ENCODE data around the gene PIP5K1B. TPM values are rescaled to one million over a fixed set of nuclear protein-coding genes. Genes with fewer than 3 reads are reported as not detected.

The PIP5K1B gene
- total RNA-seq, 1 experiment from 2014 or later: 0.20 TPM

DNA sequence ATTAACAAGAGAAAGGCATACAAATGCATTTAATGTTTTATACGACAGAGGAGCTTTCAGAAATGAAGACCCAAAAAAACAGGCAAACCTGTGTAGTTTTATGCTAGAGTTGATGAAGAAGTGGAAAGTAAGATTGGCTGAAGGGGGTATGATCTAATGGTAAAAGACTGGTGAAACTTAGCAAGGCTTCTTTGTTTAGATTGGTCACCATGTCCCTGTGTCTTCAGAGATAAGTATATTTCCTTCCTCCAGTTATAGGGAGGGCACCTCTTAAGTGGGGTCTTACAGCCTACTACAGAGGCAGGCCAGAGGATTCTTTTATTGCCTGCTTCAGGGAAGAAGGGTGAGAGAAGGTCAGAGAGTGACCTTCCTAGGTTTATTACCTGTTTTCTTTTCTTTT lies 252.4 kb downstream of the PIP5K1B start:
- no peaks in the 10 kb centered on the region for H3K9me2 ChIP-seq (ENCODE audit: insufficient read depth)
- no peaks in the 10 kb centered on the region for H3K79me2 ChIP-seq (ENCODE audit: insufficient read depth, low read length)
- H3K4me2 ChIP-seq (ENCODE audit: low read length): no peak overlapping the region
- RAD21 ChIA-PET (ENCODE audit: low non-redundant PET in 1 of 2, low total read pairs in 2 of 2, uncharacterized antibody in 2 of 2, unreplicated experiment in 2 of 2): no interaction called here
- DNase-seq (ENCODE audit: low read depth, low spot score) (no peak), ATAC-seq (no peak)
- BruUV-seq (replicated peaks): no TSS peak
- H3K36me3 ChIP-seq (ENCODE audit: control insufficient read depth in 1 of 2, insufficient read depth in 2 of 2, low read length in 2 of 2): no peaks in the 10 kb centered on the region
- H3K27me3 ChIP-seq (ENCODE audit: insufficient read depth, low read length): peaks cover 31% of the 10 kb centered on the region
- CTCF ChIA-PET: no interaction called here
- no peaks in the 10 kb centered on the region for H3K4me1 ChIP-seq (ENCODE audit: control insufficient read depth in 1 of 2, insufficient read depth in 2 of 2, low read length in 2 of 2)
- H4K20me1 ChIP-seq (ENCODE audit: insufficient read depth): no peaks in the 10 kb centered on the region
- H3K27ac ChIP-seq (ENCODE audit: low read depth, low read length): no peak overlapping the region
- H2AFZ ChIP-seq (ENCODE audit: low read depth, low read length, poor library complexity, severe bottlenecking): no peak overlapping the region
- TF ChIP-seq RAD21 (IDR thresholded peaks at IDR 0.05; ENCODE audit: low read depth): no peak
- POLR2A ChIA-PET: no interaction called here
- intact Hi-C loops (cut with micrococcal nuclease): no loop called here
- H3K9ac ChIP-seq (ENCODE audit: low read length): no peak overlapping the region
- H3K4me3 ChIP-seq (replicated peaks in 1 of 2; ENCODE audit: low read depth in 1 of 2, low read length in 2 of 2): no peak overlapping the region
- H3K9me3 ChIP-seq (ENCODE audit: control insufficient read depth in 1 of 2, insufficient read depth in 1 of 2, low read depth in 1 of 2, low read length in 2 of 2): no peaks in the 10 kb centered on the region

DNA sequence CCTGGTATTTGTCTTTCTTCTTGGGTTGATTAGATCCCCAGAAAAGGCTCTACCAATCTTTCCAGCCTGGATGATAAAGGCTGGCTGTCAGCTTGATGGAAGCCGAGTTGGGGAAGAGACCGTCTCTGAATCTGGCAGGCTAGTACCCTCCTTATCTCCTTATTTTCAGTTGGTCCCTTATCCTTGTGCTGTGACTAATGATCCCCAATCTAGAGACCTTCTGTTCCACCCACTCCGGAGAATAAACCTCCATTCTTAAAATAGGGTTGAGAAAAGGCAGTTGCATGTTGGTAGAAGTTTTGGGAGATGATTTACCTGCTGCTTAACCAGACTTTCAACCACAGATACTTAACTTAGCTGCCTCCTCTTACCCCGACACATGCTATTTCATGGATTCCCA lies 256.5 kb downstream of the PIP5K1B start:
- DNase-seq (ENCODE audit: low read depth, low spot score) (no peak), ATAC-seq (no peak)
- Histone ChIP-seq H3K4me1 (ENCODE audit: control insufficient read depth in 1 of 2, insufficient read depth in 2 of 2, low read length in 2 of 2) (no peaks in the 10 kb centered on the region), H3K9ac (ENCODE audit: low read length) (no peak overlapping the region), H3K9me2 (ENCODE audit: insufficient read depth) (no peaks in the 10 kb centered on the region), H2AFZ (ENCODE audit: low read depth, low read length, poor library complexity, severe bottlenecking) (no peak overlapping the region), H3K4me3 (replicated peaks in 1 of 2; ENCODE audit: low read depth in 1 of 2, low read length in 2 of 2) (no peak overlapping the region), H3K4me2 (ENCODE audit: low read length) (no peak overlapping the region), H4K20me1 (ENCODE audit: insufficient read depth) (no peaks in the 10 kb centered on the region), H3K79me2 (ENCODE audit: insufficient read depth, low read length) (no peaks in the 10 kb centered on the region), H3K9me3 (ENCODE audit: control insufficient read depth in 1 of 2, insufficient read depth in 1 of 2, low read depth in 1 of 2, low read length in 2 of 2) (no peaks in the 10 kb centered on the region), H3K27me3 (ENCODE audit: insufficient read depth, low read length) (peaks cover 18% of the 10 kb centered on the region; the same call in 1 of the 2 replicates), H3K36me3 (ENCODE audit: control insufficient read depth in 1 of 2, insufficient read depth in 2 of 2, low read length in 2 of 2) (no peaks in the 10 kb centered on the region), H3K27ac (ENCODE audit: low read depth, low read length) (no peak overlapping the region)
- intact Hi-C loops (cut with micrococcal nuclease): no loop called here
- ChIA-PET POLR2A (no interaction called here), CTCF (no interaction called here), RAD21 (ENCODE audit: low non-redundant PET in 1 of 2, low total read pairs in 2 of 2, uncharacterized antibody in 2 of 2, unreplicated experiment in 2 of 2) (no interaction called here)
- TF ChIP-seq JUND (IDR thresholded peaks at IDR 0.05): no peak
- TF ChIP-seq POLR2AphosphoS5 (IDR thresholded peaks at IDR 0.05; ENCODE audit: low read depth, low read length): no peak
- no peak for TF ChIP-seq RAD21 (IDR thresholded peaks at IDR 0.05; ENCODE audit: low read depth)
- no peak for TF ChIP-seq EGR1 (IDR thresholded peaks at IDR 0.05; ENCODE audit: low read depth)
- no peak for TF ChIP-seq MAX (IDR thresholded peaks at IDR 0.05)
- no peak for TF ChIP-seq TCF7L2 (IDR thresholded peaks at IDR 0.05; ENCODE audit: borderline replicate concordance, extremely low read depth, insufficient read depth, insufficient read length)
- TF ChIP-seq, protein P1, sequence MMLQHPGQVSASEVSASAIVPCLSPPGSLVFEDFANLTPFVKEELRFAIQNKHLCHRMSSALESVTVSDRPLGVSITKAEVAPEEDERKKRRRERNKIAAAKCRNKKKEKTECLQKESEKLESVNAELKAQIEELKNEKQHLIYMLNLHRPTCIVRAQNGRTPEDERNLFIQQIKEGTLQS (IDR thresholded peaks at IDR 0.05): no peak
- no peak for TF ChIP-seq ELF1 (IDR thresholded peaks at IDR 0.05; ENCODE audit: borderline replicate concordance, low read depth)
- no peak for TF ChIP-seq SP1 (IDR thresholded peaks at IDR 0.05; ENCODE audit: low read depth)
- BruUV-seq (replicated peaks): no TSS peak

All from HCT116 (cell line).